Amygdala (tissue), 56 donors: ENCODE results near the gene CCN5.
A peak's percentile ranks its signal among the peaks of the same experiment; 100 is the strongest.
"Not testable (repeated sequence)": the region's sequence is repeated elsewhere in the genome, so short reads cannot be mapped to it uniquely, and the experiment has no call there.

ENCODE experiments used
- DNase-seq, 56 donors: peaks; one replicate each; lab custom pipeline; 2025; lab: John Stamatoyannopoulos, UW

Gene CCN5

GRCh38 chr20:44714701-44715498, at the start of gene CCN5:
Gene CCN5, plus strand, starts transcription at chr20:44715369. Its CDS starts 22 bp downstream, at chr20:44715391.
- DNase-seq, result peak in 45 of 56 donors; percentile 11 to 81 (median 47)

- DNase-seq, result no peak
Measured at GRCh38 chr20:44666066-44666465, 49.1 kb upstream of the CCN5 start.

GRCh38 chr20:44670851-44671250, 44.3 kb upstream of the CCN5 start:
- not testable (repeated sequence) for DNase-seq

GRCh38 chr20:44671541-44671940, 43.6 kb upstream of the CCN5 start:
- DNase-seq, result not testable (repeated sequence)

- DNase-seq, result not testable (repeated sequence)
Measured at GRCh38 chr20:44672318-44672902, 42.8 kb upstream of the CCN5 start.

GRCh38 chr20:44678242-44678641, 36.9 kb upstream of the CCN5 start:
- DNase-seq, result no peak

- no peak for DNase-seq
Measured at GRCh38 chr20:44678990-44679611, 36.1 kb upstream of the CCN5 start.

GRCh38 chr20:44681796-44682566, 33.2 kb upstream of the CCN5 start:
- no peak for DNase-seq

GRCh38 chr20:44683263-44684046, 31.7 kb upstream of the CCN5 start:
- peak in 14 of 56 donors; percentile 6 to 50 (median 16) for DNase-seq

- no peak for DNase-seq
Measured at GRCh38 chr20:44684047-44684967, 30.9 kb upstream of the CCN5 start.

- no peak for DNase-seq
Measured at GRCh38 chr20:44686934-44687333, 28.2 kb upstream of the CCN5 start.

GRCh38 chr20:44688053-44688625, 27.0 kb upstream of the CCN5 start:
- DNase-seq, result peak in 2 of 56 donors; percentile 23

GRCh38 chr20:44689809-44690208, 25.4 kb upstream of the CCN5 start:
- DNase-seq, result no peak

- no peak for DNase-seq
Measured at GRCh38 chr20:44690781-44691423, 24.3 kb upstream of the CCN5 start.

- no peak for DNase-seq
Measured at GRCh38 chr20:44691424-44692423, 23.4 kb upstream of the CCN5 start.

GRCh38 chr20:44692932-44693480, 22.2 kb upstream of the CCN5 start:
- DNase-seq, result no peak
